ENCODE data around the gene PCDHA13. TPM values are rescaled to one million over a fixed set of nuclear protein-coding genes. Genes with fewer than 3 reads are reported as not detected.

Gene PCDHA13
- total and polyA plus RNA-seq, 10 of the 15 experiments (the other 5 are each of a cell fraction or from before 2014, with no cell fraction given) = not detected

DNA sequence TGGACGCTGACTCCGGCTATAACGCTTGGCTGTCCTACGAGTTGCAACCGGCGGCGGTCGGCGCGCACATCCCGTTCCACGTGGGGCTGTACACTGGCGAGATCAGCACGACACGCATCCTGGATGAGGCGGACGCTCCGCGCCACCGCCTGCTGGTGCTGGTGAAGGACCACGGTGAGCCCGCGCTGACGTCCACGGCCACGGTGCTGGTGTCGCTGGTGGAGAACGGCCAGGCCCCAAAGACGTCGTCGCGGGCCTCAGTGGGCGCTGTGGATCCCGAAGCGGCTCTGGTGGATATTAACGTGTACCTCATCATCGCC, 4.7 kb upstream of the PCDHA13 start:
- POLR2A ChIA-PET = no interaction called here
- ATAC-seq (no peak), FAIRE-seq (no peak), DNase-seq (ENCODE audit: low read depth, low spot score) (no peak)
- no peaks in the 10 kb centered on the region for H3K36me3 ChIP-seq (ENCODE audit: control insufficient read depth in 2 of 2, insufficient read depth in 2 of 2, low read length in 1 of 2)
- H3K79me2 ChIP-seq (ENCODE audit: control insufficient read depth, insufficient read depth, low read length) = no peaks in the 10 kb centered on the region
- in situ Hi-C loops (cut with MboI) = no loop called here
- SMC1A ChIA-PET (ENCODE audit: uncharacterized antibody, unreplicated experiment) = no interaction called here
- no peak overlapping the region for H3K27ac ChIP-seq (ENCODE audit: control insufficient read depth, insufficient read depth)
- H3K9ac ChIP-seq (ENCODE audit: control insufficient read depth, insufficient read depth, low read length) = no peak overlapping the region
- H3K4me2 ChIP-seq (ENCODE audit: control insufficient read depth, insufficient read depth) = no peak overlapping the region
- H2AFZ ChIP-seq (ENCODE audit: control insufficient read depth, low read depth, low read length) = no peak overlapping the region
- WGBS (ENCODE audit: insufficient coverage, insufficient replicate concordance, low lambda C conversion rate, missing lambda C conversion rate) = 70% methylated on average over 17 of the region's 37 CpGs
- H3K4me3 ChIP-seq = no peak overlapping the region
- intact Hi-C loops (cut with micrococcal nuclease; ENCODE audit: unreplicated experiment) = no loop called here
- RAD21 ChIA-PET (ENCODE audit: unreplicated experiment) = no interaction called here
- H3K4me1 ChIP-seq (ENCODE audit: control insufficient read depth, insufficient read depth, low read length) = no peaks in the 10 kb centered on the region
- H3K9me3 ChIP-seq (replicated peaks; ENCODE audit: control insufficient read depth, insufficient read depth, low read length) = no peaks in the 10 kb centered on the region; the same call in 2 of the 3 replicates
- H4K20me1 ChIP-seq (ENCODE audit: control insufficient read depth, insufficient read depth) = no peaks in the 10 kb centered on the region
- TF ChIP-seq EGR1 (IDR thresholded peaks at IDR 0.05; ENCODE audit: borderline replicate concordance in 1 of 2, low read depth in 2 of 2, low read length in 2 of 2) (no peak), GATAD2B (conservative IDR thresholded peaks at IDR 0.05; ENCODE audit: low read depth) (no peak)
- no TSS peak for BruUV-seq (replicated peaks)
- H3K27me3 ChIP-seq (replicated peaks in 1 of 2; ENCODE audit: control insufficient read depth in 2 of 2, insufficient read depth in 2 of 2, low read length in 1 of 2) = no peaks in the 10 kb centered on the region
- CTCF ChIA-PET = no interaction called here

DNA sequence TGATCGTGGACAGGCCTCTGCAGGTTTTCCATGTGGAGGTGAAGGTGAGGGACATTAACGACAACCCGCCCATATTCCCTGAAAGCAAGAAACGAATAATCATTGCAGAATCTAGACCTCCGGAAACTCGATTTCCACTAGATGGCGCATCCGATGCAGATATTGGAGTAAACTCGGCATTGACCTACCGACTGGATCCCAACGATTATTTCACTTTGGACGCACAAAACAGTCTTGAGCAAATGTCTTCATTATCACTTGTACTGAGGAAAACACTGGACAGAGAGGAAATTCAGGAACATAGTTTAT, 621 bp downstream of the PCDHA13 start:
- H3K27me3 ChIP-seq (replicated peaks in 1 of 2; ENCODE audit: control insufficient read depth in 2 of 2, insufficient read depth in 2 of 2, low read length in 1 of 2) = no peaks in the 10 kb centered on the region
- ChIA-PET RAD21 (ENCODE audit: unreplicated experiment) (no interaction called here), CTCF (no interaction called here), SMC1A (ENCODE audit: uncharacterized antibody, unreplicated experiment) (no interaction called here), POLR2A (no interaction called here)
- no peak overlapping the region for H3K9ac ChIP-seq (ENCODE audit: control insufficient read depth, insufficient read depth, low read length)
- no peak overlapping the region for H2AFZ ChIP-seq (ENCODE audit: control insufficient read depth, low read depth, low read length)
- no peaks in the 10 kb centered on the region for H3K36me3 ChIP-seq (ENCODE audit: control insufficient read depth in 2 of 2, insufficient read depth in 2 of 2, low read length in 1 of 2)
- H4K20me1 ChIP-seq (ENCODE audit: control insufficient read depth, insufficient read depth) = no peaks in the 10 kb centered on the region
- H3K4me1 ChIP-seq (ENCODE audit: control insufficient read depth, insufficient read depth, low read length) = no peaks in the 10 kb centered on the region
- intact Hi-C loops (cut with micrococcal nuclease; ENCODE audit: unreplicated experiment) = no loop called here
- no peak overlapping the region for H3K4me2 ChIP-seq (ENCODE audit: control insufficient read depth, insufficient read depth)
- DNase-seq (ENCODE audit: low read depth, low spot score) (no peak), ATAC-seq (no peak), FAIRE-seq (no peak)
- H3K27ac ChIP-seq (ENCODE audit: control insufficient read depth, insufficient read depth) = no peak overlapping the region
- no peaks in the 10 kb centered on the region for H3K79me2 ChIP-seq (ENCODE audit: control insufficient read depth, insufficient read depth, low read length)
- BruUV-seq (replicated peaks) = no TSS peak
- peaks cover 2% of the 10 kb centered on the region; the same call in 1 of the 3 replicates for H3K9me3 ChIP-seq (replicated peaks; ENCODE audit: control insufficient read depth, insufficient read depth, low read length)
- 63% methylated on average over 12 of the region's 12 CpGs for WGBS (ENCODE audit: insufficient coverage, insufficient replicate concordance, low lambda C conversion rate, missing lambda C conversion rate)
- in situ Hi-C loops (cut with MboI) = no loop called here
- H3K4me3 ChIP-seq = no peak overlapping the region
- no peak for TF ChIP-seq FOS (IDR thresholded peaks at IDR 0.05; ENCODE audit: borderline replicate concordance, extremely low read depth, insufficient read length)
- TF ChIP-seq POLR2AphosphoS5 (IDR thresholded peaks at IDR 0.05; ENCODE audit: low read length) = no peak
- TF ChIP-seq MTA2 (IDR thresholded peaks at IDR 0.05; ENCODE audit: low read depth) = no peak
- no peak for TF ChIP-seq GABPA (IDR thresholded peaks at IDR 0.05; ENCODE audit: low read depth)
- TF ChIP-seq SREBF1 (IDR thresholded peaks at IDR 0.05; ENCODE audit: low read length) = no peak
- TF ChIP-seq RUNX3 (IDR thresholded peaks at IDR 0.05; ENCODE audit: low read length) = no peak
- no peak for TF ChIP-seq POLR2AphosphoS2 (IDR thresholded peaks at IDR 0.05; ENCODE audit: low read depth, low read length)
- TF ChIP-seq, protein P1, sequence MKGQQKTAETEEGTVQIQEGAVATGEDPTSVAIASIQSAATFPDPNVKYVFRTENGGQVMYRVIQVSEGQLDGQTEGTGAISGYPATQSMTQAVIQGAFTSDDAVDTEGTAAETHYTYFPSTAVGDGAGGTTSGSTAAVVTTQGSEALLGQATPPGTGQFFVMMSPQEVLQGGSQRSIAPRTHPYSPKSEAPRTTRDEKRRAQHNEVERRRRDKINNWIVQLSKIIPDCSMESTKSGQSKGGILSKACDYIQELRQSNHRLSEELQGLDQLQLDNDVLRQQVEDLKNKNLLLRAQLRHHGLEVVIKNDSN (IDR thresholded peaks at IDR 0.05; ENCODE audit: borderline replicate concordance, extremely low read length, insufficient read depth, low read depth, low read length) = no peak
- TF ChIP-seq RFX5 (IDR thresholded peaks at IDR 0.05; ENCODE audit: low read depth, low read length) = no peak
- TF ChIP-seq KLF5 (IDR thresholded peaks at IDR 0.05; ENCODE audit: partially characterized antibody) = no peak
- no peak for TF ChIP-seq SMC3 (IDR thresholded peaks at IDR 0.05; ENCODE audit: borderline replicate concordance, low read length)
- no peak for TF ChIP-seq CHD2 (IDR thresholded peaks at IDR 0.05; ENCODE audit: borderline replicate concordance, low read depth, low read length)
- TF ChIP-seq BACH1 (IDR thresholded peaks at IDR 0.05; ENCODE audit: borderline replicate concordance) = no peak
- TF ChIP-seq, protein P2, sequence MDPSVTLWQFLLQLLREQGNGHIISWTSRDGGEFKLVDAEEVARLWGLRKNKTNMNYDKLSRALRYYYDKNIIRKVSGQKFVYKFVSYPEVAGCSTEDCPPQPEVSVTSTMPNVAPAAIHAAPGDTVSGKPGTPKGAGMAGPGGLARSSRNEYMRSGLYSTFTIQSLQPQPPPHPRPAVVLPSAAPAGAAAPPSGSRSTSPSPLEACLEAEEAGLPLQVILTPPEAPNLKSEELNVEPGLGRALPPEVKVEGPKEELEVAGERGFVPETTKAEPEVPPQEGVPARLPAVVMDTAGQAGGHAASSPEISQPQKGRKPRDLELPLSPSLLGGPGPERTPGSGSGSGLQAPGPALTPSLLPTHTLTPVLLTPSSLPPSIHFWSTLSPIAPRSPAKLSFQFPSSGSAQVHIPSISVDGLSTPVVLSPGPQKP (IDR thresholded peaks at IDR 0.05; ENCODE audit: low read depth, low read length) = no peak
- TF ChIP-seq EZH2 (IDR thresholded peaks at IDR 0.05; ENCODE audit: borderline replicate concordance, control insufficient read depth, low read depth, low read length) = no peak
- no peak for TF ChIP-seq LARP7 (IDR thresholded peaks at IDR 0.05)
